ENCODE measurements around the gene MYO1A.
A peak's percentile ranks its signal among the peaks of the same experiment; 100 is the strongest.
"Not testable (repeated sequence)": the region's sequence is repeated elsewhere in the genome, so short reads cannot be mapped to it uniquely, and the experiment has no call there.

Gene MYO1A

DNA sequence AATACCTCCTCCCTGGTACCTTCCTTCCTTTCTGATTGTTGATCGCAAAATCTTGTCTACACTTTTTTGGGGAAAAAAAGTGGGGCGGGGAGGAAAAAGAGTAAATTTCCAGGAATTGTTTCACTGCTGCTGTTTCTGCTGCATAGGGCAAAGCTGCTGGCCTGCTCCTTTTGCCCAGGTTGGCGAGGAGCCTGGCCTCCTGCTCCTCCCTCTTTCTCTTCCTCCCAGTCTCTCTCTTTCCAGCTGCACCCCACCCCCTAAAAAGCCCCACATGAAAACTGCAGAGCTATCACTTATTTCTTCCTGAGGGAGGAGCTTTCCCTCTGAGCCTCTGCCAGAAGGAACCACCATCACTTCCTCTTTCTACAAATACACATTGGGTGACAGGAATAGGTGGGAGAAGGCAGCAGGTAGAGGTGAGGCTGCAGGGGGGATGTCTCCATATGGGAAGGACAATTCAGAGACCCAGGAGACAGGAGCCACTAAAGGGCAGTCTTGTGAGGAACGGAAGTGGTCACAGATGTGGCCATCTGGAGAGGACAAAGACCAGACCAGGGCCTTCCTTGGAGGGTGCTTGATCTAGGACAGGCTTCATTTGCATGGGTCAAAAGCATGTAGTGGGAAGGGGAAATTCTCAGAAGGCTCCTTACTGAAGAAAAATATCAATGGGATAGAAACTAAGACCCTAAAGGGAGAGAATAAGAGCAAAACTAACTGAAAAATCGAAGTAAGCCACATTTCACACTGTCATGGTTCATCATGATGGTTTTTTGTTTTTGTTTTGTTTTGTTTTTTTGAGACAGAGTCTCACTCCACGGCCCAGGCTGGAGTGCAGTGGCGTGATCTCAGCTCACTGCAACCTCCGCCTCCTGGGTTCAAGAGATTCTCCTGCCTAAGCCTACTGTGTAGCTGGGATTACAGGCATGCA lies 58.3 kb downstream of the MYO1A start:
- DNase-seq: no peak

DNA sequence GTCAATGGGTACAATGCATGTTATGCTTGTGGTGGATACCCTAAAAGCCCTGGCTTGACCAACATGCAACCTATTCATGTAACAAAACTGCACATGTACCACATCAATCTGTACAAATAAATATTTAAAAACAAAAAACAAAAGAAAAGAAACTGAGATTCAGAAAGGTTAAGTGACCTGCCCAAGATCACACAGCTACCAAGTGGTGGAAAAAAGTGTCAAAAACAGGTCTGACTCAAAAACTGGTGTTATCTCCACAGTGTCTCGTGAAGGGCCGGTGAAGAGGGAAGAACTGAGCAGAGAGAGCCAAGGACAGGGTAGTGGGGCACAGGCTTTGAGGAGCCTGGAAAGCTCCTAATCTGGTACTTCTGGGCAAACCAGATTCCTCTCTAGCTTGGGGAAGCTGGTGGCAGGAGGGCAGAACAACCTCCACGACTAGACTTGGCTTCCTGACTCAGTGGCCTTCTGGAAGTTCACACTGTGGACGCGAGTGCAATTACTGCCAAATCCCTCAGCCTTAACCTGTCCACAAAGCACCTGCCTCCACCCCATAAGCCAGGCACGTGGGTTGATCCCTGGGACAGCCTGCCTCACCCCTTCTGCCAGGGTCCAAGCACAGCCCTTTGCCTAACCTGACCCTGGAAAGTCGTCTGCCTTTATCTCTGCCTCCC lies 59.1 kb downstream of the MYO1A start:
- no peak for DNase-seq

DNA sequence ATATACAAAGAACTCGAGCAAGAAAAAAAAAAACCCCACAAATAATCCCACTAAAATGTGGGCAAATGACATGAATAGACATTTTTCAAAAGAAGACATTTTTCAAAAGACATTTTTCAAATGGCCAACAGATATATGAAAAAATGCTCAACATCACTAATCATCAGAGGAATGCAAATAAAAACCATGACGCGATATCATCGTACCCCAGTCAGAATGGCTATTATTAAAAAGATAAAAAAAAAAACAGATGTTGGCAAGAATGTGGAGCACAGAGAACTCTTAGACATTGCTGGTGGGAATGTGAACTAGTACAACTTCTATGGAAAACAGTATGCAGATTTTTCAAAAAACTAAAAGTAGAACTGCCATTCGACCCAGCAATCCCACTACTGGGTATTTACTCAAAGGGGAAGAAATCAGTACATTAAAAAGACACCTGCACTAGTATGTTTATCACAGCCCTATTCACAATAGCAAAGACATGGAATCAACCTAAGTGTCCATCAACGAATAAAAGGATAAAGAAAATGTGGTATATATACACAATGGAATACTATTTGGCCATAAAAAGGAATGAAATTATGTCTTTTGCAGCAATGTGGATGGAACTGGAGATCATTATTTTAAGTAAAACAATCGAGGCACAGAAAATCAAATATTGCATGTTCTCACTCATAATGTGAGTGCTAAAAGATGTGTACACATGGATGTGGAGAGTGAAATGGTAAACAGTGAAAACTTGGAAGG lies 59.9 kb downstream of the MYO1A start:
- DNase-seq: no peak

- no peak for DNase-seq
These were observed 61.7 kb downstream of the MYO1A start for GRCh38 chr12:56988207-56988739.

GRCh38 chr12:56987551-56988053 lies 62.3 kb downstream of the MYO1A start:
- peak; percentile 43 to 65 (median 50) for DNase-seq

GRCh38 chr12:56987011-56987410 lies 62.9 kb downstream of the MYO1A start:
- no peak for DNase-seq

- not testable (repeated sequence) for DNase-seq
These were observed 64.2 kb downstream of the MYO1A start for GRCh38 chr12:56985714-56986113.

GRCh38 chr12:56983386-56983785 lies 66.5 kb downstream of the MYO1A start:
- no peak for DNase-seq

DNA sequence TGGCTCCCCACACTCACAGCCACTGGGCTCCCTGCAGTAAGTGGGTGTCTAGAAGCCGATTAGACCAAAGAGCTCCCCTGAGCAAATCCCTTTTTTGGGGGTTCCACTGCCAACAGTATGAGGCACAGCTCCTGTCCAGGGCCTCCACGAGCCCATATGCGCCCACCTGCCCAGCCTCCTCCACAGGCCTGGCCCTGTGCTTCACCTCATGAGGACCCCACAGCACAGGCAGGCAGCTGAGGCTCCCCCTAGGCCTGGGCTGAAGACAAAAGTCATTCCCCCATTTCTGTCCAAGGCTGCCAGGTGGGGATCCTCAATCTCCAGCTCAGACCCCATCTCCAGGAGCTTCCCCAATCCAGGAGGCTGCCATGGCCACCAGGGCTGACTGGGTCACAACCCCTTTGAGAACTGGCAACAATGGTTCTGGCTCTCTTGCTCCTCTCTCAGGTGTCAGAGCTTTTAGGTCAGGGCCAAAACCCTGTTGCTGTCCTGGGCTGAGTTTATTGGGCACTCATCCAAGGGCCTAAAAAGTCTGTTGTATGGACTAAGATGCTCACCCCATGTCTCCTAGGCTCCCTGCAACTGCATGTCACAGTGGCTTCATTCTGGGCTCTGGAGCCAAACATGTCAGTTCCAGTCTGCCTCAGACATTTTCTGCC lies 67.2 kb downstream of the MYO1A start:
- not testable (repeated sequence) for DNase-seq

- DNase-seq: no peak
These were observed 68.9 kb downstream of the MYO1A start for GRCh38 chr12:56980941-56981530.

- no peak for DNase-seq
These were observed 69.7 kb downstream of the MYO1A start for GRCh38 chr12:56980268-56980667.

GRCh38 chr12:56979628-56980027 lies 70.3 kb downstream of the MYO1A start:
- DNase-seq: no peak

All from activated CD4-positive, CD25-positive, alpha-beta regulatory T cell (primary cell).